Measurements from ENCODE around the gene LRP11.

DNA sequence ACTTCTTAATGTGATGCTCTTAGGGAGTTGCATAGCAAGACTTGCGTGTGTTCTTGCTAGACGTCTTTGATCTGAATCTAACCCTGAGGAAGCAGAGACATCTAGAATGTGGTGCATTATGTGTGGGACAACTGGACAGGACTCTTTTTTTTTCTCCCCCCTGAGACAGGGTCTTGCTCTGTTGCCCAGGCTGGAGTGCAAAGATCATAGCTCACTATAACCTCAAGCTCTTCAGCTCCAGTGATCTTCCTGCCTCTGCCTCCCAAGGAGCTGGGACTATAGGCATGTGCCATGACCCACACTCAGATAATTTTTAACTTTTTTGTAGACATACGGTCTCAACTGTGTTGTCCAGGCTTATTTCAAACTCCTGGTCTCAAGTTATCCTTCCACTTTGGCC, 80.6 kb downstream of the LRP11 start:
- TF ChIP-seq, protein P1, sequence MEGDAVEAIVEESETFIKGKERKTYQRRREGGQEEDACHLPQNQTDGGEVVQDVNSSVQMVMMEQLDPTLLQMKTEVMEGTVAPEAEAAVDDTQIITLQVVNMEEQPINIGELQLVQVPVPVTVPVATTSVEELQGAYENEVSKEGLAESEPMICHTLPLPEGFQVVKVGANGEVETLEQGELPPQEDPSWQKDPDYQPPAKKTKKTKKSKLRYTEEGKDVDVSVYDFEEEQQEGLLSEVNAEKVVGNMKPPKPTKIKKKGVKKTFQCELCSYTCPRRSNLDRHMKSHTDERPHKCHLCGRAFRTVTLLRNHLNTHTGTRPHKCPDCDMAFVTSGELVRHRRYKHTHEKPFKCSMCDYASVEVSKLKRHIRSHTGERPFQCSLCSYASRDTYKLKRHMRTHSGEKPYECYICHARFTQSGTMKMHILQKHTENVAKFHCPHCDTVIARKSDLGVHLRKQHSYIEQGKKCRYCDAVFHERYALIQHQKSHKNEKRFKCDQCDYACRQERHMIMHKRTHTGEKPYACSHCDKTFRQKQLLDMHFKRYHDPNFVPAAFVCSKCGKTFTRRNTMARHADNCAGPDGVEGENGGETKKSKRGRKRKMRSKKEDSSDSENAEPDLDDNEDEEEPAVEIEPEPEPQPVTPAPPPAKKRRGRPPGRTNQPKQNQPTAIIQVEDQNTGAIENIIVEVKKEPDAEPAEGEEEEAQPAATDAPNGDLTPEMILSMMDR (conservative IDR thresholded peaks at IDR 0.05 in 1 of 2, IDR thresholded peaks at IDR 0.05 in 1 of 2; ENCODE audit: low read depth in 1 of 2, low read length in 2 of 2): no peak
- TF ChIP-seq EZH2 (IDR thresholded peaks at IDR 0.05; ENCODE audit: low read length, missing control alignments): no peak

Data from fibroblast of lung (primary cell).